HL-60 (cell line): ENCODE results near the gene LDB2.

Experiments used
- CTCF ChIP-seq: IDR thresholded peaks from one replicate; pipeline ENCODE4 v1.5.1; 2011; ENCODE audit warnings: low read length, control low read depth, inconsistent platforms; ENCODE audit not compliant: insufficient read depth
- POLR2AphosphoS5 ChIP-seq: IDR thresholded peaks from 2 replicates; pipeline ENCODE4 v1.6.1; 2012; ENCODE audit warnings: low read depth
- SPI1 ChIP-seq: IDR thresholded peaks from 2 replicates; pipeline ENCODE4 v1.6.1; 2012; ENCODE audit warnings: low read depth, mild to moderate bottlenecking, borderline replicate concordance

GRCh38 chr4:16669036-16669435 is 229.4 kb downstream of the LDB2 start:
- no peak for TF ChIP-seq CTCF
- TF ChIP-seq POLR2AphosphoS5: no peak
- TF ChIP-seq SPI1: no peak
